Endometrial microvascular endothelial cells (primary cell): Measurements from ENCODE around the gene SLC16A9. TPM values are rescaled to one million over a fixed set of nuclear protein-coding genes. Genes with fewer than 3 reads are reported as not detected.
"Not testable (repeated sequence)": the region's sequence is repeated elsewhere in the genome, so short reads cannot be mapped to it uniquely, and the experiment has no call there.

Source experiments
- in situ Hi-C: cut with HindIII; loops from 2 replicates; pipeline ENCODE4 v1.10.0; 2017; ENCODE audit warnings: low sequenced_read_pairs, low pct_unique_long_range_greater_than_20kb; ENCODE audit errors: inconsistent ontology term
- total RNA-seq: library from RNA; depleted of rRNA; stranded (reverse); fragments of >200 nt; gene quantifications from one replicate; pipeline ENCODE4 v1.2.3, GENCODE V29; 2015; ENCODE audit errors: inconsistent ontology term

The SLC16A9 gene
- total RNA-seq, 1 donor from 2014 or later: 1.3 TPM

DNA sequence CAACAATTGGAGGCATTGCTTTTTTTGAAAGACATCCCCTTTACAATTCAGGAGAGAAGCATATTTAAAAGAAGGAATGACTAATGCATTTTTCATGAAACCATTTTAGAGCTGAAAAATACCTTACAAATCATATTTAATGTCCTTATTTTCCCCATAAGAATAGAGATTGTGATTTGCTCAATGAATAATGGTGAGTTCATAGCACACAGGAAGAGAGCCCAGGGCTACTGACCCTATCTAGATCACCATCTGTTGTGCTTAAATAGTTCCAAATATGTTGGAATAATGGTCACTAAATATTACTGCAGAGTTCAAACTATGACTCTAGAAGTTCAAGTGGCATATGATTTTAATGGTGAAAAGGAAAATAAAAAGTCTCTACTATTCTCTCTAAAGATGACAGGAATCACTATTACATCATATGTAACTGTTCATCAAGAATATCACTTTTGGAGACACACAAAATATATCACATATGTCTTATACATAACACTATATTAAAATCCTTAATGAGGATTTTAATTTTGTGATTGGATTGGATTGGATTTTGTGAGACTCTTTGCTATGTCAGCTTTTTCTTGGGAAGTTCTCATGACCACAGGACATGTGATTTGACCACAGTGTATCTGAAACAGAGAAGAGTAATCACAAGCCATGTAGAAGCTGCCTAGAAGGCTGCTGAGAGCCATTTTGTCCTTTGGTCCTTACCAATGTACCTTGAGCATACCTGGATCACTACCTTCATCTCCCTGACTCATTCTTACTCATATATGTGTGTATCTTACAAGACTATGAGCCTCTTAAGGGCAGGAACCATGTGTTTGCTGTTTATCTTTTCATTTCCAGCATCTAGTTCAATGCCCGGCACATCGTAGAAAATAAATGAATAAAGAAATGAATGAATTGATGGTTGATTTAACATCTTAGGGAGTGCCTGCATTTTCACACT is 26.4 kb downstream of the SLC16A9 start:
- in situ Hi-C loops: no loop called here

DNA sequence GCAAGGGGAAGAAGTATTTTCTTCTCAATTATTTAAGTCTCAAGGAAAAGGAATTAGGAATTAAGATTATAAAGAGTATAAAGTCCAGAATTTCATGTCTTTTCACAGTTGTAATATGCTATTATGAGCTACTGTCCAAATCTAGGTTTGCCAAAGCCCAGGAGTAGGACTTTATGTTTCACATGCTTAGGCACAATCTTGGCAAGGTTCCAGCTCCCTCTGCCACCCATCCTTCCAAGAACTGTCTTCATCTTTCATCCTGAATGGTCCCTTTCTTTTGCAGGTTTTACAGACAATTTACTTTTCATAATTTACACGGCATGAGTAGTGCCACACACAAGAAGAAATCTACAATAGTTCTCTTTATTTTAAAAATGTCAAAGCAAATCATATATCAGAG is 29.5 kb downstream of the SLC16A9 start:
- in situ Hi-C loops: no loop called here

DNA sequence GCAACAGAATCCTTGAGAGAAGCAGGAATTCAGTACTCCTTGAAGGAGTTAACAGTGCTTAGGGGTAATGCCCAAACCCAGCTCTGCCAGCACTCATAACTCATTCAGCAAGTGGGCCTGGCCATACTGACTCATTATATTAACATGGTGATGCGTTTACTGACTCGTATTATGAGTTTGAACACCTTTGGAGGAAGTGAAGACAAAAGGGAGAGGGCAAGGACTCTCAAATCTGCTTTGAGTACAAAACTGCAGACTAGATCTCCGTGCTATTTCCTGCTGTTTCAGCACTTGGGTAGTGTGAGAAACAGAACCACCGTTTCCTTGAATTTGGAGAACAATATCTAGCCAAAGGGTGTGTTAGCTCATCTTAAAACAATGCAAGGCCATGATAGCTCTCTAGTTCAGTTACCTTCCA is 30.8 kb downstream of the SLC16A9 start:
- in situ Hi-C loops: no loop called here

DNA sequence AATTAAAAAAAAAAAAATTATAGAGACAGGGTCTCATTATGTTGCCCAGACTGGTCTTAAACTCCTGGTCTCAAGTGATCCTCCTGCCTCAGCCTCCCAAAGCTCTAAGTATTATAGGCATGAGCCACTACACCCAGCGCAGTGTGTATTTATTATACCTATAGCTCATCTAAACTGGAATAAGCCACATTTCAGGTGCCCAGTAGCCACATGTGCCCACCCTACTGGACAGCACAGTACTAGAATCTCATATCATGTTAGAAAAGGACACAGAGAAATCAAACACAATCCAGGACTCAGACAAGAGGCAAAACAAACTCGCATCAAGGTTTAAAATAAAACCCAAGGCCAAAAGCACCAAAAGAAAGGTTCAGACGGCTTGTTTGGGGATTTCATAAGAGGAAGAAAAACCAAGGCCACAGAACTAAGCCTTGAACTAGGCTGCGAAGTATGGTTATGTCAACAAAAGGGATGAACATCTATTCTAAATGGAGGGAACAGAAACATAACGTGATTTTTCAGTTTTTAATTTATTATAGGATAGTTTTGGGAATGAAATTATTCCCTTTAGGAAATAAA is 32.3 kb downstream of the SLC16A9 start:
- in situ Hi-C loops: no loop called here

DNA sequence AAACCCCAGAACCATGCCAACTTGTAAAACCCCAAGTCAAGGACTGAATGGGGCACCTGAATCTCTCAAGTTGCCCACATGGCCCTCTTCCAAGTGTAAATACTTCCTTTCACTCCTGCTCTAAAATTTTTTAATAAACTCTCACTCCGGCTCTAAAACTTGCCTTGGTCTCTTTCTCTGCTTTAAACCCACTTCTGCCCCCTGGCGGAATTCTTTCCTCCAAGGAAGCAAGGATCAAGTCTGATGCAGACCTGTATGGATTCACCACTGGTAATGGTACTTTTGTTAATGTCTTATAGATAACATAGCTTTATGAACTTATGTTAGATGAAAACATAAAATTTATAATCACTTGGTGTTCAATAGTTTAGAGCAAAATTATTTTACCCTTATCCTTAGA is 33.8 kb downstream of the SLC16A9 start:
- in situ Hi-C loops: no loop called here

DNA sequence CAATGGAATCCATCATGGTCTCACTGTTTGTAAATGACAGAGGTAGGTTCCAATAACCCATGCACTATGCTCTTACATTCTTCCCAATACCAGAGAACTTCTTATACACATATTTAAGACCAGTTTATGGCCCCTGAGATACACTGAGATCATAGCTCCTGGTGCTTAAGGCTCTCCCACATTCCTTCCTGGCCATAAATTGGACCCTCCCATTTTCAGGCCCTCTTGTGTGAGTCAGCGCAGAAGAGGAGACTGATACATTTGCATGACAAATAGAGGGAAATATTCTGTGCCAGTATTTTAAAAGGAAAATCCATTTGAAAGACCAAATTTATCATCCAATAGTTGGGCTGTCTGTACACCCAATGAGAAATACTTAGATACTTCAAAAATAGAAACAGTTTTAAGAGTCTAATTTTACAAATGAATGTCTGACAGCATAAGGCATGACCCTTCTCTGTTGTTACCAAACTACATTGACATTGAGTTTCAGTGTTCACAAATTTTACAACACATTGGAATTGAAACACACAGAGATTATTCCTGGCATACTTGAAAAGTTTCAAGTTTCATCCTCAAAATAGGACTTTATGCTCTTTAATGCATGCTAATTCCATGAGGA is 35.3 kb downstream of the SLC16A9 start:
- in situ Hi-C loops: no loop called here

DNA sequence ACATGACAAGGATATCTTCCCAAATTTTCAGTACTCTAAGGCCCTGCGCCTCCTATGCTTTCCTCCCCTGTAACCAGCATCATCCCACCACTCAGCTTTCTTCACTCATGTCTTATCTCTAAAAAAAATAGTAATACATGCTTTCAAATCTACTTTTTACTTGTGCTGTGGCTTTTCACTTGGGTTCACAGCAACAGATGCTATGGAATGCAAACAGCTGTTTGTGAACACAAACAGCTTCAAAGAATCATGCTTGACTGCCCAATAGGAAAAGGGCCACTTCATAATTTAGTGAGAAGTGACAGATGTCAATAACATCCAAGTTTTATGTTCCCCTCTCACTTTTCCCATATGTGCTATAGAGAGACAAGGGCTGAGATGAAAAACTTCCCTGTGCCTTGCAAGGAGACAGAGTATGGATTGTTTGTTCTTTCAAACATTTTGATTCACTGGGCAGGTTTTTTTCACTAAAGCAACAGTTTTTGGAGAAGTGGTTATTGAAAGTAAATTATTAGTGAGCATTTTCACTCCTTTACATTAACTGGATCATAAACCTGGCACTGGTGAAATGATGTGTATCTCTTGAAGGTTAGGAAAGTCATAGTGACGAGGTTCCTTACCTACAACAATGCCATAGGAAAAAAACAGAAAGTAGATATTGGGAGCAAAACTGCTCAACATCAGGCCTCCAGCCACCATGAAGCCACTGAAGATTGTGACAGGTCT is 37.3 kb downstream of the SLC16A9 start:
- in situ Hi-C loops: no loop called here

DNA sequence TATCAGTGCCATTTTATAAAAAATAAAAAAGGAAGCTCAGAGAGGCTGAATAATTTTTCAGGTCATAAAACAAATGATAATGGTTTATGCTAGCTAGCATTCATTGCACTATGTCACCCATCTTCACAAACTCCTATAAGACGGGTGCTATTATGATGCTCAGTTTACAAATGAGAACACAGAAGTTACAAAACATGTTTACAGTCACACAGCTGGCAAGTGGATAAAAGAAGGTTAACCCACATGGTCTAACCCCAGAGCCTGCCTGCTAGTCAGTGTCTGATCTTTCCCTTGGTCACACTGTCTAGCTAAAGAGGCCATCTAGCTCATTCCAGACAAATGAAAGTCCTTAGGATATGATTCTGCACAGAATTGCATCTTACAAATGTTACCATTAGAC is 39.4 kb downstream of the SLC16A9 start:
- in situ Hi-C loops: no loop called here

DNA sequence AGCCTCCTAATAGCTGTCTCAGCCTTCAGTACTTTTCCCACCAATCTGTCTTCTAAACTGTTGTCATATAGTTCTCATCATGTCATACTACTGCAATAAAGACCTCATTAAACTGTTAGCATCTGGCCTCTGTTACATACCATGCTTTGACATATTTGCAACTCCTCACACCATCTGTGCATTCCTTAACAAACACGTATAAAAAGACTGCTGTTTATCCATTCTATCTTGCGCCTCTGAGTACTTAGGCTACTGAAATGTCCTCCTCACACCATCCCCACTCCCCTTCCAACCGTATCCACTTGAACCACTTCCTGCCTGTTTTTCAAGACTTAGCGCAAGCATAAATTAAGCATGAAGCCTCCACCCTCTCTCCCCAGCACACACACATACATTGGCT is 41.6 kb downstream of the SLC16A9 start:
- in situ Hi-C loops: no loop called here

DNA sequence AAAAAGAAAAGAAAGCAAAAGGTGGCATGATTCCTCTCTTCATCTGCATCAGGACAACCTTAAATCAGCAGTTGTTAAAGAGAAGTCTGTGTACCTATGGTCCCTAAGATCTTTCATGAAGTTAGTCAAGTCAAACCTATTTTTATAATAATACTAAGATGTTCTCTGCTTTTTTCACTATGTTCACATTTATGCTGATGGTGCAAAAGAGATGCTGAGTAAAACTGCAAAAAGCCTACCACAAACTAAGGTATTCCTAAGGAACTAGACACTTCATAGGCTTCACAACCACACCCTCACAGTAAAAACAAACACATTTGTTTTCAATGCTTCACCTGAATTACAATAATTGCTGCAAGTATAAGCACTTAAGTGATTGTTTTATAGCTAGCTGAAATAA is 43.3 kb downstream of the SLC16A9 start:
- in situ Hi-C loops: no loop called here

DNA sequence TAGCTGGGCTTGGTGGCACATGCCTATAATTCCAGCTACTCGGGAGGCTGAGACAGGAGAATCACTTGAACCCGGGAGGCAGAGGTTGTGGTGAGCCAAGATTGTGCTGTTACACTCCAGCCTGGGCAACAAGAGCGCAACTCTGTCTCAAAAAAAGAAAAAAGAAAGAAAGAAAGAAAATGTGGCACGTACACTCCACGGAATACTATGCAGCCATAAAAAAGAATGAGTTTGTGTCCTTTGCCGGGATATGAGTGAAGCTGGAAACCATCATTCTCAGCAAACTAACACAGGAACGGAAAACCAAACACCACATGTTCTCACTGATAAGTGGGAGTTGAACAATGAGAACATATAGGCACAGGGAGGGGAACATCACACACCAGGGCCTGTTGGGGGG is 46.4 kb downstream of the SLC16A9 start:
- in situ Hi-C loops: not testable (repeated sequence)

DNA sequence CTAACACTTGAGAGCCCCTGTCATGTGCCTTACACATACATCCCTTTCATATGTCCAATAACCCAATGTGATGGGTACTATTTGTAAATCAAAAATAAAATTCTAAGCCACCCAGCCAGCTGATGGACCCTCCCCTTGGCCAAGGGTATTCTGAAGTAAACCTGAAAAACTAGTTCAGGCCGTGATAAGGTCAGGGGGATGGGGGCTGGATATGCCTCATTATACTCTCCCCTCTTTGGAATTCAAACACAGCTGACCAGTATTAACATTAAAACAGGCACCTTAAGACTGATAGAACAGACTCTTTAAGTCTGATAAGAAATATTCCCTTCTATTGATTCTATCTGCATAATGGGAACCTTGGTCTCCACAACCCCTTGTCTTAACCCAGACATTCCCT is 51.9 kb downstream of the SLC16A9 start:
- in situ Hi-C loops: no loop called here

DNA sequence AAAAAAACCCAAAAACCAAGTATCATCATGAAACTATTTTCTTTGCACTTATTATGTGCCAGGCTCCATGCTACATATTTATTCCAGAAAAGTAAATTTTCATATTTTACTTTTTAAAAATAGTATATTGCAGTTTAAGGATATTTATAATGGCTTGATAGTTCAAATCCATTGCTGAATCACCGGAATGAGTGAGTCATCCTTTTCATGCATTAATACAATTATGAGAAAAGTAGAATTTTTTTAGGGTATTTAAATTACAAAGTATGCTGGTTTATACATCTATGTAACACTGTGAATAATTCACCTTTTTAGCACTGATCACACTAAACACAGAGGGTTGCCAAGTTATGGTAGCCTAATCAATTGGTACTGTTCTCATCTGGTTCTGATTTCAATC is 54.3 kb downstream of the SLC16A9 start:
- in situ Hi-C loops: no loop called here

DNA sequence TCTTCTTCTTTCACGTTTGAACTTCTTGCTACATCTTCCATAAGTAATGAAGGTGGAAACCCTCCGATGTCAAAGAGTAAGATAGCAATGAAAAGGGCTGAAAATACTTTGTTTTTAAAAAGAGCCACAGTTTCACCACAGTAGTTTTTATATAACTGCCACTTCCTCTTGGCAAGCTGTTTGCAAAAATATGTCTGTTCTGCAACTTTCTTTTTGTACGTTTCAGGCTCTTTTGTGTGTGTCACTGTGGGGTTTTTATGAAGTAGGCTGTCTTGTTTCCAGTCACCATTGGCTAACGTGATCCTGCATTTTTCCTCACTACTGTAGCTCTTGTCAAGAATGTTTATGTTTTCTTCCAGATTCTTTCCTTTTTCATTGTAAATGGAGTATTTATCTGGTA is 55.6 kb downstream of the SLC16A9 start:
- in situ Hi-C loops: no loop called here

DNA sequence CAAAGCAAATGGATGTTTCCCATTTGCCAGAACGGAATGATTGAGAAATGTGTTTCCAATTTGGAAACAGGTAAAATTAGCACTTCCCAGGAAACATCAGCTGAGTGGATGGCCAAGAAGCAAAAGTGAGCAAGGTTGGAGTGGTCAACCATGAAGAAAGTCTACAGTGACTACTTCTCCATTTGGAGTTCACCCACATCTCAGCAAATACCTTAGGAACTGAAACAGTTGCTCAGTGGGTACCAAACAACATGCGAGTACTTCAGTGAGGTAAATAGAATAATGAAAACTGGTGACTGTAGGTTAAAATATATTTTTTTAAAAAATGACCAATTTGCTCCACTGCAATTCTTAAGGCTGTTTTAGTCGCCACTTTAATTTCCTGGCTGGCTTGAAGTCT is 57.7 kb downstream of the SLC16A9 start:
- in situ Hi-C loops: no loop called here

DNA sequence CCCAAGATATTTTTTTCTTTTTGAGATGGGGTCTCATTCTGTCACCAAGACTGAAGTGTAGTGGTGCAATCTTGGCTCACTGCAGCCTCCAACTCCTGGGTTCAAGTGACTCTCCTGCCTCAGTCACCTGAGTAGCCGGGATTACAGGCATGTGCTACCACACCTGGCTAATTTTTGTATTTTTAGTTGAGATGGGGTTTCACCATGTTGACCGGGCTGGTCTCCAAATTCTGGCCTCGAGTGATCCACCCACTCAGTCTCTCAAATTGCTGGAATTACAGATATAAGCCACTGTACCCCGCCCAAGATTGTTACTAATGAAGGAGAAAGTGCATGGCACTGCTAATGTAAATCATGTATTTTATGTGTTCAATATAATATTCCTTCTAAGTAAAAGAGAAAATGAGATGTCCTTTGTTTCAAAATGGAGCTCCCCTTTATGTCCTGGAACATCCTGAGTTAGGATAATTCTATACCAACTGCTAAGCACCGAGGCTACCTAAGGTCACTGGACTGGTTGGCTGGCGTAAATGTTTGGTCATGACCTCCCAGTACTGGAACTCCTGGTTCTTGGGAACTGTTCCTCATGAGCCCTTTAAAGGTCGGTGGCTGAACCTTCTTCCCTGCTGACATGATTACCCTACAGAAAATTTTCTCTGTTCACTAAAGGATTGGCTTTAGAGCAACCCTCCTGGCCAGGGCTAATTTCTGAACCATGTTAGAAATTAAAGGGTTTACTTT is 59.9 kb downstream of the SLC16A9 start:
- in situ Hi-C loops: no loop called here

DNA sequence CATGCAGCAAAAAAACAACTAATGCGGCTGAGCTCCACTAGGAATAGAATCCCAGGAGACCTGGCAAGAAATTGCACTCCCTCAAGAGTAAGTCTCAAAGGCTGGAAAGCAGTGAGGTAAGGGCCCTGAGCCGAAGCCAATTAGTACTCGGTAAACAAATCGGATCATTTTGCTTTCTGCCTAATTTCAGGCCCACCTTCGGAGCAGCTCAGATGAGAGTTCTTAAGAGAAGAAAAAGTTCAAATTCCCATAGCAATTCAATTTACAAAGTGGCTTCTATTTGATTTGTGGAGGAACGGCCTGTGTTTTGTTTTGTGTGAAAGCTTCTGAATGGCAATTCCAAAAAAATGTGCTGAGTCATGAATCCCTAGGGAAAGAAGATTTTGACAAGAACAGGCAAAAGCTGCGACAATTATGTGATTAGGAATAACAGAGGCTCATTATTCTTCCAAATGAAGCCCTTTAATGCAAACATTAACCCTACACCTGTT is 60.9 kb downstream of the SLC16A9 start:
- in situ Hi-C loops: no loop called here

DNA sequence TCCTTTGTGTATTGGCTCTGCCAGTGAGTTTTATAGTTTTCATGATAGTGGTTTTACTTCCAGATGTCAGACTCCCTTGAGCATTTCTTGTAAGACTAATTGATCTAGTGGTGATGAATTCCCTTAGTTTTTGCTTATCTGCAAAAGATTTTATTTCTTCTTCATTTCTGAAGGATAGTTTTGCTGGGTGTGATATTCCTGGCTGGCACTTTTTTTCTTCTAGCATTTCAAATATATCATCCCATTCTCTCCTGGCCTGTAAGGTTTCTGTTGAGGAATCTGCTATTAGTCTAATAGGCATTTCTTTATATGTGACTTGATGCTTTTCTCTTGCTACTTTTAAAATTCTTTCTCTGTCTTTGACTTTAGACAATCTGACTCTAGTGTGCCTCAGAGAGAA is 64.8 kb downstream of the SLC16A9 start:
- in situ Hi-C loops: no loop called here

DNA sequence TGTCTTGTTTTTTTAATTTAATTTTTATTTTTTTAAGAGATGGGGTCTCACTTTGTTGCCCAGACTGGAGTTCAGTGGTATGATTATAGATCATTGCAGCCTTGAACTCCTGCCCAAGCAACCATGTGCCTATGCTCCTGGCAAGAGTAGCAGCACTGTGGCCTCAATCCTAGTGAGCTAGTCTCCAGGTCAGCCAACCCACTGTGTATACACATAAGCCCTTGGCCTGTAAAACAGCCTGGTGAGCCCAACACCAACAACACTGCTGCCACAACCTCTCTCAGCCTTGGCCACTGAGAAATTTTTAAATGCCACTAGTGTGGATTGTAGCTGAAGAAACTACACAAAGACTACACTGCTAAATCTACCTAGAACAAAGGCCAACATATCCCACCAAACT is 68.0 kb downstream of the SLC16A9 start:
- in situ Hi-C loops: not testable (repeated sequence)
